ENCODE data around the gene PCDHGA9. TPM values are rescaled to one million over a fixed set of nuclear protein-coding genes. Genes with fewer than 3 reads are reported as not detected.
A peak's percentile ranks its signal among the peaks of the same experiment; 100 is the strongest.
"Not testable (repeated sequence)": the region's sequence is repeated elsewhere in the genome, so short reads cannot be mapped to it uniquely, and the experiment has no call there.

PCDHGA9 gene
- total and polyA plus RNA-seq, 10 of the 15 experiments (the other 5 are each of a cell fraction or from before 2014, with no cell fraction given), result 0.08 to 0.63 (median 0.29) TPM; not detected in 2

- H3K9me3 ChIP-seq (replicated peaks; ENCODE audit: control insufficient read depth, insufficient read depth, low read length); H2AFZ ChIP-seq (ENCODE audit: control insufficient read depth, low read depth, low read length); H3K9ac ChIP-seq (ENCODE audit: control insufficient read depth, insufficient read depth, low read length); H3K27ac ChIP-seq (ENCODE audit: control insufficient read depth, insufficient read depth); POLR2A ChIA-PET; intact Hi-C loops (cut with micrococcal nuclease; ENCODE audit: unreplicated experiment); H3K4me2 ChIP-seq (ENCODE audit: control insufficient read depth, insufficient read depth); H3K4me3 ChIP-seq; RAD21 ChIA-PET (ENCODE audit: unreplicated experiment); BruUV-seq (replicated peaks); H3K79me2 ChIP-seq (ENCODE audit: control insufficient read depth, insufficient read depth, low read length); H3K4me1 ChIP-seq (ENCODE audit: control insufficient read depth, insufficient read depth, low read length); DNase-seq (ENCODE audit: low read depth, low spot score); H4K20me1 ChIP-seq (ENCODE audit: control insufficient read depth, insufficient read depth); H3K27me3 ChIP-seq (replicated peaks in 1 of 2; ENCODE audit: control insufficient read depth in 2 of 2, insufficient read depth in 2 of 2, low read length in 1 of 2); in situ Hi-C loops (cut with MboI); H3K36me3 ChIP-seq (ENCODE audit: control insufficient read depth in 2 of 2, insufficient read depth in 2 of 2, low read length in 1 of 2): not testable (repeated sequence)
- peak; percentile 23 for FAIRE-seq
- SMC1A ChIA-PET (ENCODE audit: uncharacterized antibody, unreplicated experiment), result interaction anchor here (1.4 kb wide), 1 partner anchor 176 kb away, joined by 6 read pairs; no protein-coding TSS in a partner anchor
- TF ChIP-seq, protein P1, sequence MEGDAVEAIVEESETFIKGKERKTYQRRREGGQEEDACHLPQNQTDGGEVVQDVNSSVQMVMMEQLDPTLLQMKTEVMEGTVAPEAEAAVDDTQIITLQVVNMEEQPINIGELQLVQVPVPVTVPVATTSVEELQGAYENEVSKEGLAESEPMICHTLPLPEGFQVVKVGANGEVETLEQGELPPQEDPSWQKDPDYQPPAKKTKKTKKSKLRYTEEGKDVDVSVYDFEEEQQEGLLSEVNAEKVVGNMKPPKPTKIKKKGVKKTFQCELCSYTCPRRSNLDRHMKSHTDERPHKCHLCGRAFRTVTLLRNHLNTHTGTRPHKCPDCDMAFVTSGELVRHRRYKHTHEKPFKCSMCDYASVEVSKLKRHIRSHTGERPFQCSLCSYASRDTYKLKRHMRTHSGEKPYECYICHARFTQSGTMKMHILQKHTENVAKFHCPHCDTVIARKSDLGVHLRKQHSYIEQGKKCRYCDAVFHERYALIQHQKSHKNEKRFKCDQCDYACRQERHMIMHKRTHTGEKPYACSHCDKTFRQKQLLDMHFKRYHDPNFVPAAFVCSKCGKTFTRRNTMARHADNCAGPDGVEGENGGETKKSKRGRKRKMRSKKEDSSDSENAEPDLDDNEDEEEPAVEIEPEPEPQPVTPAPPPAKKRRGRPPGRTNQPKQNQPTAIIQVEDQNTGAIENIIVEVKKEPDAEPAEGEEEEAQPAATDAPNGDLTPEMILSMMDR (IDR thresholded peaks at IDR 0.05 in 2 of 3, conservative IDR thresholded peaks at IDR 0.05 in 1 of 3; ENCODE audit: control insufficient read depth in 2 of 3, extremely low read depth in 1 of 3, insufficient read depth in 1 of 3, low read depth in 3 of 3, low read length in 3 of 3), result peak; percentile 35 to 40 (median 39); a peak in 5 of 6 replicates
- CTCF ChIA-PET, result interaction anchor here (1.2 to 1.7 kb wide), 3 partner anchors 13 to 176 kb away, joined by 3 to 6 read pairs (median 4); partner anchors contain the start of gene PCDHGA10
- ATAC-seq, result peak; percentile 77
- 2% methylated on average over 18 of the region's 40 CpGs for WGBS (ENCODE audit: insufficient coverage, insufficient replicate concordance, low lambda C conversion rate, missing lambda C conversion rate)
These were observed 14.8 kb upstream of the PCDHGA9 start, which contains the start of gene PCDHGB4 for GRCh38 chr5:141387557-141388311. Gene PCDHGB4, plus strand, starts transcription at chr5:141387698. Its CDS starts 187 bp downstream, at chr5:141387885.

DNA sequence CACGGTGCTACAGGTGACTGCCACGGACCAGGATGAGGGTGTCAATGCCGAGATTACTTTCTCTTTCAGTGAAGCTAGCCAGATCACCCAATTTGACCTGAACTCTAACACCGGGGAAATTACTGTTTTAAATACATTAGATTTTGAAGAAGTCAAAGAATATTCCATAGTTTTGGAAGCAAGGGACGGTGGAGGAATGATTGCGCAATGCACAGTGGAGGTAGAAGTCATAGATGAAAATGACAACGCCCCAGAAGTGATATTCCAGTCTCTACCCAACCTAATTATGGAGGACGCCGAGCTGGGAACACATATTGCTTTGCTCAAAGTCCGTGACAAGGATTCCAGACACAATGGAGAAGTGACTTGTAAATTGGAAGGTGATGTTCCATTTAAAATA is 13.9 kb upstream of the PCDHGA9 start:
- no peak overlapping the region for H3K9ac ChIP-seq (ENCODE audit: control insufficient read depth, insufficient read depth, low read length)
- H4K20me1 ChIP-seq (ENCODE audit: control insufficient read depth, insufficient read depth), result no peaks in the 10 kb centered on the region
- H3K9me3 ChIP-seq (replicated peaks; ENCODE audit: control insufficient read depth, insufficient read depth, low read length), result peaks cover 5% of the 10 kb centered on the region; the same call in 2 of the 3 replicates
- no peak overlapping the region for H2AFZ ChIP-seq (ENCODE audit: control insufficient read depth, low read depth, low read length)
- CTCF ChIA-PET, result no interaction called here
- H3K79me2 ChIP-seq (ENCODE audit: control insufficient read depth, insufficient read depth, low read length), result no peaks in the 10 kb centered on the region
- no peak overlapping the region for H3K27ac ChIP-seq (ENCODE audit: control insufficient read depth, insufficient read depth)
- ATAC-seq, result no peak
- no peak for TF ChIP-seq MLLT1 (IDR thresholded peaks at IDR 0.05)
- TF ChIP-seq GABPA (IDR thresholded peaks at IDR 0.05; ENCODE audit: low read depth), result no peak
- H3K4me1 ChIP-seq (ENCODE audit: control insufficient read depth, insufficient read depth, low read length), result no peaks in the 10 kb centered on the region
- 73% methylated on average over 10 of the region's 10 CpGs for WGBS (ENCODE audit: insufficient coverage, insufficient replicate concordance, low lambda C conversion rate, missing lambda C conversion rate)
- H3K36me3 ChIP-seq (ENCODE audit: control insufficient read depth in 2 of 2, insufficient read depth in 2 of 2, low read length in 1 of 2), result no peaks in the 10 kb centered on the region
- H3K27me3 ChIP-seq (replicated peaks in 1 of 2; ENCODE audit: control insufficient read depth in 2 of 2, insufficient read depth in 2 of 2, low read length in 1 of 2), result no peaks in the 10 kb centered on the region
- SMC1A ChIA-PET (ENCODE audit: uncharacterized antibody, unreplicated experiment), result no interaction called here
- DNase-seq (ENCODE audit: low read depth, low spot score), result no peak
- BruUV-seq (replicated peaks), result no TSS peak
- H3K4me2 ChIP-seq (ENCODE audit: control insufficient read depth, insufficient read depth), result no peak overlapping the region
- POLR2A ChIA-PET, result no interaction called here
- no peak for FAIRE-seq
- no peak overlapping the region for H3K4me3 ChIP-seq
- in situ Hi-C loops (cut with MboI), result no loop called here
- intact Hi-C loops (cut with micrococcal nuclease; ENCODE audit: unreplicated experiment), result no loop called here
- RAD21 ChIA-PET (ENCODE audit: unreplicated experiment), result no interaction called here

All from GM12878 (cell line).